Measurements from ENCODE around the gene KDM2A. TPM values are rescaled to one million over a fixed set of nuclear protein-coding genes. Genes with fewer than 3 reads are reported as not detected.
A peak's percentile ranks its signal among the peaks of the same experiment; 100 is the strongest.

The KDM2A gene
- total RNA-seq (ENCODE audit: low replicate concordance) = 51.4 and 56.8 TPM in 2 replicates

GRCh38 chr11:67118801-67119584 lies at the start of gene KDM2A:
TSS of gene KDM2A (plus strand) at chr11:67119263. CDS start at chr11:67121317, 2,054 bp downstream.
- peak within 1 kb of the TSS; percentile 94 for H3K4me3 ChIP-seq (ENCODE audit: low read depth, low read length)
- DNase-seq (ENCODE audit: low read depth) = peak; percentile 97
- TF ChIP-seq CTCF (IDR thresholded peaks at IDR 0.05; ENCODE audit: insufficient read depth, low read length) = no peak

- H3K4me3 ChIP-seq (ENCODE audit: low read depth, low read length) = peak overlapping the region; percentile 46
- TF ChIP-seq CTCF (IDR thresholded peaks at IDR 0.05; ENCODE audit: insufficient read depth, low read length) = peak; percentile 93
- peak; percentile 65 for DNase-seq (ENCODE audit: low read depth)
These were observed 47.4 kb upstream of the KDM2A start for GRCh38 chr11:67071420-67072284.

GRCh38 chr11:67072295-67072694 lies 46.8 kb upstream of the KDM2A start:
- no peak for DNase-seq (ENCODE audit: low read depth)
- no peak overlapping the region for H3K4me3 ChIP-seq (ENCODE audit: low read depth, low read length)
- TF ChIP-seq CTCF (IDR thresholded peaks at IDR 0.05; ENCODE audit: insufficient read depth, low read length) = no peak

GRCh38 chr11:67073908-67074307 lies 45.2 kb upstream of the KDM2A start:
- no peak for DNase-seq (ENCODE audit: low read depth)
- H3K4me3 ChIP-seq (ENCODE audit: low read depth, low read length) = no peak overlapping the region

GRCh38 chr11:67076202-67076601 lies 42.9 kb upstream of the KDM2A start:
- DNase-seq (ENCODE audit: low read depth) = no peak
- H3K4me3 ChIP-seq (ENCODE audit: low read depth, low read length) = no peak overlapping the region
- no peak for TF ChIP-seq CTCF (IDR thresholded peaks at IDR 0.05; ENCODE audit: insufficient read depth, low read length)

More at GRCh38 chr11:67073908-67074307, 45.2 kb upstream of the KDM2A start:
- TF ChIP-seq CTCF (IDR thresholded peaks at IDR 0.05; ENCODE audit: insufficient read depth, low read length) = no peak

GRCh38 chr11:67079065-67079705 lies 39.9 kb upstream of the KDM2A start:
- no peak overlapping the region for H3K4me3 ChIP-seq (ENCODE audit: low read depth, low read length)
- DNase-seq (ENCODE audit: low read depth) = no peak
- TF ChIP-seq CTCF (IDR thresholded peaks at IDR 0.05; ENCODE audit: insufficient read depth, low read length) = no peak
